ENCODE data around the gene AFDN. TPM values are rescaled to one million over a fixed set of nuclear protein-coding genes. Genes with fewer than 3 reads are reported as not detected.
A peak's percentile ranks its signal among the peaks of the same experiment; 100 is the strongest.

AFDN gene
- total RNA-seq, 1 donor from 2014 or later = 552 TPM

DNA sequence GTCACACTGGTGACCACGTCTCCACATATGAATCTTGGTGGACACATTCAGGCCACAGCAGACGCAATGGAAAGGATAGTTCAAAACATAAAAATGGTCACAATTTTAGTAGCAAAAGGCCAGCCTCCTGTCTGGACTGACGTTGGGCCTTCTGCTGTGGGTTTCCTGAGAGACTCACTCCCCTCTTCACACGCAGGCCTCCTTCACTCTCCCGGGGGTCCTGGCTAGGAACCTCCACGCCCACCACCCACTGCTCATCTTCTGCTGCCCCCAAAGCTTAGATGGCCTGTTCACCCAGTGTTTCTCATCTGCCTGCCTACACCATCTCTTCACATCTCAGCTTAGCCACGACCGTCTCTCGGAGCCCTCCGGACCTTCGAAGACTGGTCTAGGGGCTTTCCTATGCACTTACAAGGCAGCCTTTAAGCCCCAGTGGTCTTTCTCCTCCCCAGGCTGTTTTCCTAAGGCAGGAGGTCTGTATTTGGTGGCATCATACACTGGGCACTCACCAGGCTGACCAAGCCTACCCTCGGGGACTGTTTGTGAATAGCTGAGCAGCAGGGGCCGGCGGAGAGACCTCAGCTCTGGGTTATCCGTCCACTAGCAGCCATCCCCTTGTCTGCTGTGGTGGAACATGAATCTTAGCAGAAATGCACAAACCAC lies 46.6 kb upstream of the AFDN start:
- H3K4me1 Mint-ChIP-seq (ENCODE audit: low read depth, unreplicated experiment) = peaks cover 3% of the 10 kb centered on the region
- peaks cover 2% of the 10 kb centered on the region for H3K9me3 Mint-ChIP-seq (ENCODE audit: unreplicated experiment)
- no peak for DNase-seq
- H3K27ac Mint-ChIP-seq (ENCODE audit: unreplicated experiment) = peak overlapping the region; percentile 7
- no peaks in the 10 kb centered on the region for H3K36me3 Mint-ChIP-seq (ENCODE audit: unreplicated experiment)
- no peak overlapping the region for H3K4me3 Mint-ChIP-seq (ENCODE audit: unreplicated experiment)
- TF ChIP-seq, protein P1, sequence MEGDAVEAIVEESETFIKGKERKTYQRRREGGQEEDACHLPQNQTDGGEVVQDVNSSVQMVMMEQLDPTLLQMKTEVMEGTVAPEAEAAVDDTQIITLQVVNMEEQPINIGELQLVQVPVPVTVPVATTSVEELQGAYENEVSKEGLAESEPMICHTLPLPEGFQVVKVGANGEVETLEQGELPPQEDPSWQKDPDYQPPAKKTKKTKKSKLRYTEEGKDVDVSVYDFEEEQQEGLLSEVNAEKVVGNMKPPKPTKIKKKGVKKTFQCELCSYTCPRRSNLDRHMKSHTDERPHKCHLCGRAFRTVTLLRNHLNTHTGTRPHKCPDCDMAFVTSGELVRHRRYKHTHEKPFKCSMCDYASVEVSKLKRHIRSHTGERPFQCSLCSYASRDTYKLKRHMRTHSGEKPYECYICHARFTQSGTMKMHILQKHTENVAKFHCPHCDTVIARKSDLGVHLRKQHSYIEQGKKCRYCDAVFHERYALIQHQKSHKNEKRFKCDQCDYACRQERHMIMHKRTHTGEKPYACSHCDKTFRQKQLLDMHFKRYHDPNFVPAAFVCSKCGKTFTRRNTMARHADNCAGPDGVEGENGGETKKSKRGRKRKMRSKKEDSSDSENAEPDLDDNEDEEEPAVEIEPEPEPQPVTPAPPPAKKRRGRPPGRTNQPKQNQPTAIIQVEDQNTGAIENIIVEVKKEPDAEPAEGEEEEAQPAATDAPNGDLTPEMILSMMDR (IDR thresholded peaks at IDR 0.05; ENCODE audit: partially characterized antibody, unreplicated experiment) = no peak
- H3K27me3 Mint-ChIP-seq (ENCODE audit: unreplicated experiment) = peaks cover 3% of the 10 kb centered on the region

DNA sequence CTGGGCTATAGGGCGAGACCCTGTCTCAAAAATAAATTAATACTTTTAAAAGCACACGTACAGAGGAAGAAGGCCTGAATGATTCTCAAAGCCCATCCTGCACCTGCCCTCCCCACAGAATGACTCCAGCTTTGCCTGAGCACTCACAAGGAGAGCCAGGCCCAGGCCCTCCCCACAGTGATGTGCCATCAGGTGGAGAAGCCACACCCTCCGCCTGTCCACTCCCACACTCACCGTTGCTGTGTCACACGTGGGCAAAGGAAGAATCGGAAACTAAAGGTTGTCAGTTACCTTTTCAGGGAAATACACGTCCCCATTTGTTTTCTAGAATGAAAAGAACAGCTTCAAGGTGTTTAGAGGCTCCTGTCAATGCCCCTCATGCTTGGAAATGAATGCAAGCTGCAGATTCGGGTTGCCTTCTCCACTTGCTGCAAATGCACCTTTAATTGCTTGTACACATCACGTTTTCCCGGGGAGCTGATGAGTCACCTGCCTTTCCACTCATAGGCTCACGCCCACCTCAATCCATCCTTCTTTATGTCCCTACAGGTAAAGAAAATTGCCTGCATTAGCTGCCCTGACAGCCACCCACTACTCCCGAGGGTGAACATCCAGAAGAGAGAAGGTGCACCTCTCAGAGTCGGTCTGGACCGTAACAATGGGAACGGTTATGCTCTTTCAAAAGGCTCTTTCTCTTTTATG lies 45.5 kb upstream of the AFDN start:
- Mint-ChIP-seq H3K27me3 (ENCODE audit: unreplicated experiment) (peaks cover 1% of the 10 kb centered on the region), H3K4me1 (ENCODE audit: low read depth, unreplicated experiment) (peaks cover 4% of the 10 kb centered on the region), H3K27ac (ENCODE audit: unreplicated experiment) (no peak overlapping the region), H3K9me3 (ENCODE audit: unreplicated experiment) (no peaks in the 10 kb centered on the region), H3K36me3 (ENCODE audit: unreplicated experiment) (no peaks in the 10 kb centered on the region), H3K4me3 (ENCODE audit: unreplicated experiment) (no peak overlapping the region)
- DNase-seq = no peak
- TF ChIP-seq, protein P1 (IDR thresholded peaks at IDR 0.05; ENCODE audit: partially characterized antibody, unreplicated experiment) = no peak

DNA sequence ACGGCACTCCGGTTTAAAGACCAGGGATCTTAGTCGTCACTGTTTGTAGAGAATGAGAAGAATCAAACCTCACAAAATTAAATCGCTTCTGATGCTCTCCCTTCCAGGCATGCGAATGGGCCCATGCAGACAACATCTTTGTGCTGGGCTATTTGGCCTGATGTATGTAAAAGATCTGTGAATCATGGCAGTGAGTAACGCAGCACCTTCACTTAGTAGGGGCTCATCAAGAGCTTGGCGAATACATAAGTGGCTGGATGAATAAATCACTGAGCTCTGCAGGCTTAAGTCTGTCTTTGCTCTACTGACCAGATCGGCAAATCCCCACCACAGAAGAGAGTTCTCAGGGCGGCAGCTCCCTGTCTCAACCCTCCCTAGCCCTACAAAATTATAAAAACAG lies 44.8 kb upstream of the AFDN start:
- Mint-ChIP-seq H3K9me3 (ENCODE audit: unreplicated experiment) (peaks cover 2% of the 10 kb centered on the region), H3K4me1 (ENCODE audit: low read depth, unreplicated experiment) (peaks cover 8% of the 10 kb centered on the region), H3K4me3 (ENCODE audit: unreplicated experiment) (no peak overlapping the region), H3K27me3 (ENCODE audit: unreplicated experiment) (peaks cover 1% of the 10 kb centered on the region), H3K36me3 (ENCODE audit: unreplicated experiment) (no peaks in the 10 kb centered on the region), H3K27ac (ENCODE audit: unreplicated experiment) (no peak overlapping the region)
- no peak for DNase-seq
- TF ChIP-seq, protein P1 (IDR thresholded peaks at IDR 0.05; ENCODE audit: partially characterized antibody, unreplicated experiment) = no peak

DNA sequence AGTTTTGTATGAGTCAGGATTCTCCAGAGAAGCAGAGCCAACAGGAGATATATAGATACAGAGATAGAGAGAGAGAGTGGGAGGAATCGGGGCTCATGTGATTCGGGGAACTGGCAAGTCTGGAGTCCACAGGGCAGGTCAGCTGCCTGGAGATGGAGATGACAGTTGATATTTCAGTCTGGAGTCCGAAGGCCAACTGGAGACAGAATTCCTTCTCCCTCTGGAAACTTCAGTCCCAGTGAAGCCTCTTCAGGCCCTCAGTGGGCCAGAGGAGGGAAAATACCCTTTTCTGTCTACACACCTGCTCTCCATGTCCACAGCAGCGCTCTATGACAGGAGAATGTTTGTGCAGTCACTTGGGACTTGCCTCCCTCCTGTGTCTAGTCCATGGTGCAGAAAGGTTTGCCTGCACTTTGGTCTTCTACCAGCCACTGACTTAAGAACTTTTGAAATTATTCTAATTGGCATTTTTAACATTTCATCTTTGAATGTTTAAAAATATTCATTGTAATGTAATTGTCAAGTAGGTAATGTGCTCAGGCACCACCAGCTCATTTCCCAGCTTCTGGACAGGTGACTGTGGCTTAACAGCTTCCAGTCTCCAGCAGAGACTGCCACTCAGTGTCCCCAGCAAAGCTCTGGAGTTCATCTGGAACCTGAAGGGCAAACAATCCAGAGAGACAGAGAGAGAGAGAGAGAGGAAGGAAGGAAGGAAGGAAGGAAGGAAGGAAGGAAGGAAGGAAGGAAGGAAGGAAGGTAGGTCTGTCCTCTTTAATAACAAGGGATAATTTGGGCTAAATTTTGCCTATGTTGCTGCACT lies 43.8 kb upstream of the AFDN start:
- no peak overlapping the region for H3K4me3 Mint-ChIP-seq (ENCODE audit: unreplicated experiment)
- no peak overlapping the region for H3K27ac Mint-ChIP-seq (ENCODE audit: unreplicated experiment)
- no peaks in the 10 kb centered on the region for H3K36me3 Mint-ChIP-seq (ENCODE audit: unreplicated experiment)
- H3K27me3 Mint-ChIP-seq (ENCODE audit: unreplicated experiment) = peaks cover 4% of the 10 kb centered on the region
- DNase-seq = no peak
- H3K4me1 Mint-ChIP-seq (ENCODE audit: low read depth, unreplicated experiment) = peaks cover 16% of the 10 kb centered on the region
- TF ChIP-seq, protein P1 (IDR thresholded peaks at IDR 0.05; ENCODE audit: partially characterized antibody, unreplicated experiment) = no peak
- peaks cover 7% of the 10 kb centered on the region for H3K9me3 Mint-ChIP-seq (ENCODE audit: unreplicated experiment)
